Umbilical cord (tissue), 2 donors: ENCODE data around the gene PSPN. TPM values are rescaled to one million over a fixed set of nuclear protein-coding genes. Genes with fewer than 3 reads are reported as not detected.
"Not testable (repeated sequence)": the region's sequence is repeated elsewhere in the genome, so short reads cannot be mapped to it uniquely, and the experiment has no call there.

Source experiments
- DNase-seq: peaks from one replicate; pipeline ENCODE4 v3.0.0-alpha.2; 2015; ENCODE audit warnings: low spot score
- total RNA-seq: library from RNA; depleted of rRNA; stranded (reverse); fragments of >200 nt; gene quantifications from one replicate; pipeline ENCODE4 v1.2.3, GENCODE V29; 2014; ENCODE audit warnings: low replicate concordance; ENCODE audit not compliant: insufficient read depth

Gene PSPN
- total RNA-seq, 1 donor from 2014 or later, result 3.1 TPM

DNA sequence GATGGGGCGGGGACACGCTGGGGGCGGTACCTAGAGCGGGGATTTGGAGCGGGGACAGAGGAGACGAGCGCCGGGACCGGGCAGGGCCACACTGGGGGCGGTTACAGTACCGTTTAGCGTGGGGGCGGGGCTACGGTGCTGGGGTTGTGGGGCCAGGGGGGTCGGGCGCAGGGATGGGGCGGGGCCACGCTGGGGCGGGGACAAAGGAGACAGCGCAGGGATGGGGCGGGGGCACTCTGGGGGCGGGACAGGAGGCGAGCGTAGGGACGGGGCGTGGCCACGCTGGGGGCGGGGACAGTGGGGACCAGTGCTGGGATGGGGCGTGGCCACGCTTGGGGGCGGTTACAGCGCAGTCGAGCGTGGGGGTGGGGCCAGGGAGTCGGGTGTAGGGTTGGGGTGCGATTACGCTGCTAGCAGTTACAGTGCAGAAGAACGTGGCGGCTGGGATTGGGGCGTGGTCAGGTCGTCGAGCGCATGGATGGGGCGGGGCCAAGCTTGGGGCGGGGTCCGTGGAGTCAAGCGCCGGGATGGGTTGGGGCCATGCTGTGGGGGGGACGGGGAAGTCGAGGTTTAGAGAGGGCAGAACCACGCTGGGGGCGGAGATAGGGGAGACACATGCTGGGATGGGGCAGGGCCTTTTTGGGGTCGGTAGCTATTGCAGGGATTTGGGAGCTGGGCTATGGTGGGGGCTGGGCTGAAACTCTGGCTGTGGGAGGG is 2.5 kb downstream of the PSPN start:
- peak; percentile 99 for DNase-seq

DNA sequence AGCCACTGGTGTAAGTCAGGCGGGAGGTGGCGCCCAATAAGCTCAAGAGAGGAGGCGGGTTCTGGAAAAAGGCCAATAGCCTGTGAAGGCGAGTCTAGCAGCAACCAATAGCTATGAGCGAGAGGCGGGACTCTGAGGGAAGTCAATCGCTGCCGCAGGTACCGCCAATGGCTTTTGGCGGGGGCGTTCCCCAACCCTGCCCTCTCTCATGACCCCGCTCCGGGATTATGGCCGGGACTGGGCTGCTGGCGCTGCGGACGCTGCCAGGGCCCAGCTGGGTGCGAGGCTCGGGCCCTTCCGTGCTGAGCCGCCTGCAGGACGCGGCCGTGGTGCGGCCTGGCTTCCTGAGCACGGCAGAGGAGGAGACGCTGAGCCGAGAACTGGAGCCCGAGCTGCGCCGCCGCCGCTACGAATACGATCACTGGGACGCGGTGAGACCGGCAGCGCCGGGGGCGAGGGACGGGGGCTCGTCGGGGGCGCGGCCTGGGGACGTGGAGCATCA is 3.1 kb downstream of the PSPN start, which contains the start of gene ALKBH7:
ALKBH7 (plus strand) TSS at position 201 of the 502 bp plus-strand sequence; CDS start at position 228, 27 bp downstream.
- DNase-seq, result peak; percentile 100

DNA sequence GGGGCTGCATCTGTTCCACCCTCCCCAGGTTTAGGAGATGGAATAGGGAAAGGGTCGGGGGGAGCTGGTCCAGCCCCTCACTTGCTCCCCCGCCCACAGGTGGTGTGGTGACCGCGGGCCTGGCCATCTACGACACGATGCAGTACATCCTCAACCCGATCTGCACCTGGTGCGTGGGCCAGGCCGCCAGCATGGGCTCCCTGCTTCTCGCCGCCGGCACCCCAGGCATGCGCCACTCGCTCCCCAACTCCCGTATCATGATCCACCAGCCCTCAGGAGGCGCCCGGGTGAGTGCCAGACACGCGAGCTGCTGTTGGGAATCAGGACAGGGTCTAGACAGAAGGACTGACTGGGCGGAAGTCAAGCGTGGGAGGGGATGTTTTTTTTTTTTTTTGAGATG is 11.4 kb downstream of the PSPN start:
- DNase-seq, result no peak

DNA sequence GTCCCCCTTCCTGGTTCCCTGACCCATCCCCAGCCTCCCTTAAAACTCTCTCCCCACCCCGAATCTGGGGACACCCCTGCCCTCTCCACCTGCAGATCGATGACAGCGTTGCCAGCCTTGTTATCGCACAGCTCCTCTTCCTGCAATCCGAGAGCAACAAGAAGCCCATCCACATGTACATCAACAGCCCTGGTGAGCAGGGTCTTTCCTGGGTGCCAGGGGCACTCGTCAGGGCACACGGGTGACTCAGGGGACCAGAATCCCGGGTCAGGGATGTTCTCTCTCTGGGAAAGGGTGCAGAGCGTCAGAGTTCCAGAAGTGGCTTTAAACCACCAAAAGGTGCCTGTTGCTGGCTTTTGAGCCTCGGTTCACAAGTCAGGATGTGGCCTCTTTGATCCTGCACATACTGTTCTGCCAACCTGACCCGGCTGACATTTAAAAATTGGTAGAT is 13.4 kb downstream of the PSPN start:
- DNase-seq, result no peak

DNA sequence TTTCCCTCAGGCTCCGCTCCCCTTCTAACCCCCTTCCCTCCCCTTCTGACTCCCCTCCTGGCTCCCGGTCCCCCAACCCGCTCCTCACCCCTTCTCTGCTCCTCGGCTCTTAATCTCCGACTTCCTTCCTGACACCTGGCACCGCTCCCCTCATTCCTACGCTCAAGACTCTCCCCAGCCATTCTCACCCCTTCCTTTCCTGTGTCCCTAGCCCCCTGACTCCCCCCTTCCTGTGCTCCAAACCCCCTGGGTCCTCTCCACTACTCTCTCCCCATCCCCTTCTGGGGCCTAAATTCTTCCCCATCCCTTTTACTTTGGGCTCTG is 13.7 kb downstream of the PSPN start:
- DNase-seq, result peak; percentile 18

DNA sequence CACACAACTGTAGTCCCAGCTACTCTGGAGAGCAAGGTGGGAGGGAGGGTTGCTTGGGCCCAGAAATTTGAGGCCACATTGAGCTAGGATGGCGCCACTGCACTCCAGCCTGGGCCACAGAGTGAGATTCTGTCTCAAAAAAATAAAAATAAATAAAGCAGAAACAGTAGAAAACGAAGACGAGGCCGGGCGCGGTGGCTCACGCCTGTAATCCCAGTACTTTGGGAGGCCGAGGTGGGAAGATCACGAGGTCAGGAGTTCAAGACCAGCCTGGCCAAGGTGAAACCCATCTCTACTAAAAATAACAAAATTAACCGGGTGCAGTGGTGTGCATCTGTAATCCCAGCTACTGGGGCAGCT is 14.9 kb downstream of the PSPN start:
- not testable (repeated sequence) for DNase-seq

DNA sequence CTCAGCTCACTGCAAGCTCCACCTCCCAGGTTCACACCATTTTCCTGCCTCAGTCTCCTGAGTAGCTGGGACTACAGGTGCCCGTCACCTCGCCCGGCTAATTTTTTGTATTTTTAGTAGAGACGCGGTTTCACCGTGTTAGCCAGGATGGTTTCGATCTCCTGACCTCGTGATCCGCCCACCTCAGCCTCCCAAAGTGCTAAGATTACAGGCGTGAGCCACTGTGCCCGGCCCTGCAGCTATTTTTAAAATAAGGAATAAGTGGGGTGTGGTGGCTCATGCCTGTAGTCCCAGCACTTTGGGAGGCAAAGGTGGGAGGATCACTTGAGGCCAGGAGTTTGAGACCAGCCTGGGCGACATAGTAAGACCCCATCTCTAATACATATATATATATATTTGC is 15.3 kb downstream of the PSPN start:
- DNase-seq, result not testable (repeated sequence)

DNA sequence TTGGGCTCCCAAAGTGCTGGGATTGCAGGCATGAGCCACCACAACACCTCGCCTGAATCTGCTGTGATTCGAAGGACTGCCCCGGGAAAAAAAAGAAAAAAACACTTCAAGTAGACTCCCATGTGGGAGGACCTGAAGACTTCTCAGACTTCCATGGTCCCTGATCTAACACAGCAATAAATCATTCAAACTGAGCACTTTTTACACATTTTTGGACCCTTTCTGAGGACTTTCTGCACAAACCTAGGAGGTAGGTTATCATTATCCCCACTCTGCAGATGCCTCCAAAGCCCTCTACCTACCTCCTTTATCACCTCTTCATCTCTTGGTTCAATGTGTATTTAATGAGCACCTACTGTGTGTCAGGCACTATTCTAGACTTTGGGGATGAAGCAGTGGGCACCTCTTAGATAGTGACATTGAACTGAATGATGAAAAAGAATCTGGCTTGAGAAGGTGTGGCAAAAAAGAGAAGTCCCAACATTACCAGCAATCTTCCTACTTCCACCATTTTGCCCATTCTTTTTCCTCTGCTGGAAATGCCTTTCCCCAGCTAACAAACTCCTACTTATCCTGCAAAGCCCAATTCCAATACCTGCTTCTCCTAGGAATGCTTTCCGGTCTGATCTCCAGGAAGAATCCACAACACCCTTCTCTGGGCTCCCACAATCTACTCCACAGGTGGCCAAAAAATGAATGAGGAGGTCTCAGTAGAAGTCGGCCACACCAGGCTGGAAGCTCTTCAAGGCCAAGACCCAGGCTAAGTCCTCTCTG is 16.0 kb downstream of the PSPN start:
- no peak for DNase-seq

DNA sequence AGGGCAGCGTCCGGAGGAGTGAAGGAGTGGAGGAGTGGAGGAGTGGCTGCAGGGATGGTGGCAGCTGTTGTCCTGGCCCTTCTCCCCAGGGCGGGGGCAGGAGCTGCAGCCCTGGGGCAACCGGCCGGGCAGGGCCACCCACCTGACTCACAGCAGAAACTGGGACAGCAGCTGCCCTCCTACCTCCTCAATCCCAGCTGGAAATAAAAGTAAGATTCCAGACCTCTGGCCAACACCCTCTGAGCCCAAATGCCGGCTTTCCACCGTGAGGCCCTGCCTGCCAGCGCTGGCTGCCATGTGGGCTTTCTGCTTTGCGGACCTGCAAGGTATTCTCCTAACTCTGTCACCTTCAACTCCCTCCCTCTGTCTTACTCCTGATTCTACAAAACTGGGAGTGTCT is 17.7 kb downstream of the PSPN start:
- DNase-seq, result no peak

DNA sequence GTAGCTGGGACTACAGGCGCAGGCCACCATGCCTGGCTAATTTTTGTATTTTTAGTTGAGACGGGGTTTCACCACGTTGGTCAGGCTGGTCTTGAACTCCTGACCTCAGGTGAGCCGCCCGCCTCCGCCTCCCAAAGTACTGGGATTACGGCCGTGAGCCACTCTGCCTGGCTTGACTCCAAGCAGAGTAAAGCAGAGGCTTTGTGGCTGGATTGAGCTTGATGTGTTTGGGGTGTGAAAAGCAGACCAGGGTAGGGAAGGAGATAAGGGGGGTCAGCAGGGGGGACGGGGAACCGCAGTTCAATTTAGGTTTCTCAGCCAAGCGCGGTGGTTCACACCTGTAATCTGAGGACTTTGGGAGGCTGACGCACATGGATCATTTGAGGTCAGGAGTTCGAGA is 18.6 kb downstream of the PSPN start:
- no peak for DNase-seq

DNA sequence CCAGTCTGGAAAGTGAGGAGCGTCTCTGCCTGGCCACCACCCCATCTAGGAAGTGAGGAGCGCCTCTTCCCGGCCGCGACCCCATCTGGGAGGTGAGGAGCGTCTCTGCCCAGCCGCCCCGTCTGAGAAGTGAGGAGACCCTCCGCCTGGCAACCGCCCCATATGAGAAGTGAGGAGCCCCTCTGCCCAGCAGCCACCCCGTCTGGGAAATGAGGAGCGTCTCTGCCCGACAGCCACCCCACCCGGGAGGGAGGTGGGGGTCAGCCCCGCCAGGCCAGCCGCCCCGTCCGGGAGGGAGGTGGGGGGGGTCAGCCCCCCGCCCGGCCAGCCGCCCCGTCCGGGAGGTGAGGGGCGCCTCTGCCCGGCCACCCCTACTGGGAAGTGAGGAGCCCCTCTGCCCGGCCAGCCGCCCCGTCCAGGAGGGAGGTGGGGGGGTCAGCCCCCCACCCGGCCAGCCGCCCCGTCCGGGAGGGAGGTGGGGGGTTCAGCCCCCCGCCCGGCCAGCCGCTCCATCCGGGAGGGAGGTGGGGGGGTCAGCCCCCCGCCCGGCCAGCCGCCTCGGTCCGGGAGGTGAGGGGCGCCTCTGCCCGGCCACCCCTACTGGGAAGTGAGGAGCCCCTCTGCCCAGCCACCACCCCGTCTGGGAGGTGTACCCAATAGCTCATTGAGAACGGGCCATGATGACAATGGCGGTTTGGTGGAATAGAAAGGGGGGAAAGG is 20.3 kb downstream of the PSPN start:
- DNase-seq, result not testable (repeated sequence)

DNA sequence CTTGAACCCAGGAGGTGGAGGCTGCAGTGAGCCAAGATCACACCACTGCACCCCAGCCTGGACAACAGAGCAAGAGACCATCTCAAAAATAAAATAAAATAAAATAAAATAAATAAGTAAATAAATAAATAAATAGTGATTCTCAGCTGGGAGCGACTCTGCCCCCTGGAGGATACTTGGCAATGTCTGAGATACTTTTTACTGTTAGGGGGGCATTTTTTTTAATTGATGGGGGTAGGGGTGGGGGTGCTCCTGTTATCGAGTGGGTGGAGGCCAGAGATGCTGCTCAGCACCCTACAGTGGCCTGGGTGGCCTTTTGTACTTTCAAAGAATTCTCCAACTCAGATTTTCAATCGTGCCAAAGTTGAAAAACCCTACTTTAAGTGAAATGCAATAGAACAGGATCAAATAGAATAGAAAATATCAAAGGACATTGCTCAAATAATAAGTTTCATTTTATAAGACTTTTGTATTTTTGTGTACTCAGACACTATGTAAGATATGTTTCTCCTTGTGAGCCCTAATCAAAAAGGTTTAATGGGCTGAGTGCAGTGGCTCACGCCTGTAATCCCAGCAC is 21.5 kb downstream of the PSPN start:
- DNase-seq, result no peak

DNA sequence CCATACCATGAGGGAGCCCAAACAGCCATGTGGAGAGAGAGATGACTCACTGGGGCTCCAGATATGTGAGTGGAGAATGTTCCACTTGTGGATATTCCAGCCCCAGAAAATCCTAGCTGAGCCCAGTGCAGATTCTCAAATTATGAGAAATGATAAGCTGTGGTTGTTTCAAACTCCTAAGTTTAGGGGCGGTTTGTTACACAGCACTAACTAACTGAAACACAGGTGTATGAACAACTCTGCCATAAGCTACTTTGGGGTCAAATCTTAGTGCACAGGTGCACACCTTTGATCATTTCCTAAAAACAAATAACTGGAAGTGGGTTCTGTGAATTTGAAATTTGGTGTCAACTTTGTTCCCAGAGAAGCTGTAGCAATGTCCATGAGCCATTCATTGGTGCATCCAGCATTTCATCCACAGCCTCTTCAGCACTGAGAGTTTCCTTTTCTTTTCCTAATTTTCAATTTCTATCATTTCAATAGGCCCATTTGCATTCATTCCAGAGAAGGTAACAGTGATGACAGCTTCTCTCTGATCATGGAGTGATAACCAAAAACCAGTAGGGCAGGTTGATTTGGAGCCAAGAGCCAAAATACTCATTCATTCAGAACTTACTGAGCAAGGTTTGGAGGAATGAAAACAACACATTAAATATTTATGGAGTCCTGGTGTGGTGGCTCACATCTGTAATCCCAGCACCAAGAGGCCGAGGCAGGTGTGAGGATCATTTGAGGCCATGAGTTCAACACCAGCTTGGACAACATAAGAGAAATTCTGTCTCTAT is 23.2 kb downstream of the PSPN start:
- DNase-seq, result peak; percentile 31

DNA sequence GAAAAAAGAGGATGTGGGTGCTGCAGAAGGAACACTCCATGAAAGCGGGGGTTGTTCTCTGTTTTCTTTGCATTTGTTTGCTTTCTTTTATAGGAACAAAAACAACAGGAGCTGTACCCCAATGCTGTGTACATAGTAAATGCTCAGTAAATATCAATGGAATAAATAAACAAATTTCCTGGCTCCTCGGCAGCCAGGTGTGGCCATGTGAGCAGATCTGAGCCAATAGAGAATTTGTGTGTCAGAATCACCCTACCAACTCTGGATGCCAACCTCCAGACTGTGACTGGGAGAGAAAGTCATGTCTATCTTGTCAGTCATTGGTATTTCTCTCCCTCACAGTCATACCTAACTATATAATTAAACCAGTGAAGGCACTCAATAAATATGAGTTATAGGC is 25.0 kb downstream of the PSPN start:
- DNase-seq, result no peak

DNA sequence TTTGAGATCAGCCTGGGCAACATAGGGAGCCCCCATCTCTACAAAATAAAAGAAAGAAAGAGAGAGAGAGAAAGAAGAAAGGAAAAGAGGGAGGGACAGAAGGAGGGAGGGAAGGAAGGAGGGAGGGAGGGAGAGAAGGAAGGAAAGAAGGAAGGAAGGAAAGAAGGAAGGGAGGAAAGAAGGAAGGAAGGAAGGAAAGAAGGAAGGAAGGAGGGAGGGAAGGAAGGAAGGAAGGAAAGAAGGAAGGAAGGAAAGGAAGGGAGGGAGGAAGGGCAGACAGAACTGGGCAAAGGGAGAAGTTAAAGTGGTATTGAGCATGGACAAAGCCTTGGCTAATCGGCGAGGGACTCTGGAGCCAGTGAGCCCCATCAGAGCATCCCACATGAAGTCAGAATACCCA is 26.5 kb downstream of the PSPN start:
- not testable (repeated sequence) for DNase-seq

DNA sequence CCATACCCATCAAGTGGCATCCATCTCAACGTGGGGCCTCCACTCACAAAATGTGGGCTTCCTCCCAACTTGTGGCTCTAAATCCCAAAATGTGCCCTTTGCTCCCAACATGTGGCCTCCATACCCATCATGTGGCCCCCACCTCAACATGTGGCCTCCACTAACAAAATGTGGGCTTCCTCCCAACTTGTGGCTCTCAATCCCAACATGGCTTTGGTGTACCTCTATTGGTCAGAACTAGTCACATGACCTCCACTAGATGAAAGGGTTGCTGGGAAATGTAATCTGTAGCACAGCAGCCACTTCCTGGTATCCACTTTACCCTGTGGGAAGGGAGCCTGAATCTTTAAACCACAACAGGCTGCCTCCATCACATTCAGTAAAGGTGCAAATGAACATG is 32.3 kb downstream of the PSPN start:
- no peak for DNase-seq

DNA sequence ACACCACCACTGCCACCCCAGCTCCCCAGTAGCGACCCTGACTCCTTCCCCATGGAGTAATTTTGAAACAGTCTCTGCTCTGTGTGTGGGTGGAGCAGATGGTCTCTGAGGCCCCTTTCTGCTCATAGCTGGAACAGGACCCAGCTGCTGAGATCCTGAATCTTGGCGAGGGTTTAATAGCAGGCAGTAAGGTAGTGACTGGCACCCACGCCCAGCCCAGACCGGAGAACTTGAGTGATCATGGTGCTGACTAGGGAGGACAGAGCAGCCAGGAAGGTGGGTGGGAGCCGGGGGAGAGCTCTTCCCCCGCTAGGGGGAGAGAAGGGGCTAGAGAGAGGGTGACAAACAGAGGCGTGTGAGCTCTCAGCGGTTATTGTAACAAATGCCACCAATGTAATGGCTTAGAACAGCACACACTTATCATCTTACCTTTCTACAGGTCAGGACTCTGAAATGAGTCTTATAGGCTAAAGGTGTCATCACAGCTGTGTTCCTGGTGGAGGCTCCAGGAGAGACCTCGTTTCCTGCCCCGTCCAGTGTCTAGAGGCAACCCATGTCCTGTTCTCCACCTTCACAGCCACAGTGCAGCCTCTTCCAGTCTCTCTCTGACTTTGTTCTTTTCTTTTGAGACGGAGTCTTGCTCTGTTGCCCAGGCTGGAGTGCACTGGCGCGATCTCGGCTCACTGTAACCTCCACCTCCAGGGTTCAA is 35.1 kb downstream of the PSPN start:
- DNase-seq, result peak; percentile 17

DNA sequence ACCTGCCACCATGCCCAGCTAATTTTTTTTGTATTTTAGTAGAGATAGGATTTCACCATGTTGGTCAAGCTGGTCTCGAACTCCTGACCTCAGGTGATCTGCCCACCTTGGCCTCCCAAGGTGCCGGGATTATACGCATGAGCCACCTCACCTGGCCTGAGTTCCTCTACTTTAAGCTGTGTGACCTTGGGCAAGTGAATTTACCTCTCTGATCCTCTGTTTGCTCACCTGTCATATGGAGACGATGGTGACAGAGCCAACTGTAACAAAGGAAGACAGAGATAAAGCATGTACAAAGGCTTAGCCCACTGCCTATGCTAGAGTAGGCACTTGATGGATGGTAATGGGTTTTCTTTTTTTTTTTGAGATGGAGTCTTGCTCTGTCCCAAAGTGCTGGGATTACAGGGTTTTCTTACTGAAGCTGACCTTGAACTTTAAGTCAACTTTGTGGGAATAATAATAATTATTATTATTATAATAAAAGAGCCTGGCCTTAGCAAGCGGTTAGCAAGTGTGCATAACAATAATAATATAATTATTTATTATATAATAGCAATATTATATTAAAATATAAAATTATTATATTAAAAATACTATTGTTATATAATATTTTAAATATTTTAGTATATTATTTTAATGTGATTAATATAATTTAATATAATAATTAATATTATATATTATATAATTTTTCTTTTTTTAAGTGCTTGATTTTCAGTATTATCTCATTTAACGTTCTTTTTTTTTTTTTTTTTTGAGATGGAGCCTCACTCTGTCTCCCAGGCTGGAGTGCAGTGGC is 41.0 kb downstream of the PSPN start:
- DNase-seq, result no peak

DNA sequence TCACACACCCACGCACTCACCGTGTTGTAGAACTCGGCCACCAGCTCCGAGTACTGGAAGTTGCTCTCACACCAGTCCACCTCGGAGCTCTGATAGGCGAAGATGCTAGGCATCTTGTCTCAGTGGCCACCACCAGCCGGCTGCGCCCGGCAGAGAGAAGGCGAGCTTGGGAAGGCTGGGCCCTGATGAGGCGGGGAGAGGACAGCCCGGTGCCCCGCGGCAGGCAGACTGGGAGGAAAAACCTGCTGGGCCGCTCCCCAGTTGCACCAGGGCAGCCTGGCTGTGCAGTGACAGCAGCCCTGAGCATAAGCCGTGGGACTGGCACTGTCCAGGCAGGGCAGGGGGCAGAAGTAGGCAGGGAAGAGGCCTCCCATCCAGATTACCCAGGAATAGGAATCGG is 42.3 kb downstream of the PSPN start, which contains the start of gene ACER1:
ACER1 (minus strand) TSS at position 174 of the 400 bp plus-strand sequence; CDS start at position 113, 61 bp downstream.
- DNase-seq, result no peak

DNA sequence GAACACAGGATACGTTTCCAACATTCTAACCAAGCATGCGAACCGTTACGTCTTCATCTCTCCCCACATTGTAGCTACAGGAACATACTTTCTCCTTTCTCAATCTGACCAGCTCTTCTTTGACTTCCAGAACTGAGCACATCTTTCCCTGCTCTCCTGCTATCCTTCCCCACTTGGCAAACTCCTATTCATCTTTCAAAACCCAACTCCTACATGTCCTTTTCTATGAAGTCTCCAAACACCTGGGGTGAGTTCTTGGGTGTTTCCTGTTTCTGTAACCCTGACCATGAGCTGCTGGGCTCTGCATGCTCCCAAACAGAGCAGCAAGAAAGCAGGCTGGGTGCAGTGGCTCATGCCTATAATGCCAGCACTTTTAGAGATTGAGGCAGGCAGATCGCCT is 48.9 kb downstream of the PSPN start:
- DNase-seq, result no peak
